ENCODE results near the gene SMNDC1.
"Not testable (repeated sequence)": the region's sequence is repeated elsewhere in the genome, so short reads cannot be mapped to it uniquely, and the experiment has no call there.

SMNDC1 gene

DNA sequence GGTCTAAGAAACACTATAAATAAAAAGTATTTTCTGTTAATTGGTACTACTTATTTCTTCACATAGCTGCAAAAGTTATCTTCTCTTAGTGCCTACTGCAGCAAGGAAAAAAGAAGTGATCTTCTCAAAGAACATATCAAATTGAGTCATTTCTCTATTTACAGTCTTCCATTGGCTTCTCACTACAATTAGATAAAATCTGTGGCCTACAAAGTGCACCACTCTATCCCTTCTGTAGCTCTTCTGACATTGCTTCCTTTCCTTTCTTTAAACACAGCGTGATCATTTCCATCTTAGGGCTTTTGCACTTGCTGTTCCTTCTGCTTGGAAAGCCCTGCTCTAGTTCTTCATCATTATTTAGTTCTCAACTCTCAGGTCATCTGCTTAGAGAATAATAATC, 52.6 kb downstream of the SMNDC1 start:
- DNase-seq (ENCODE audit: low read depth in 2 of 2), result no peak

GRCh38 chr10:110251392-110251791, 53.3 kb downstream of the SMNDC1 start:
- DNase-seq (ENCODE audit: low read depth in 2 of 2), result not testable (repeated sequence)

GRCh38 chr10:110249489-110249888, 55.2 kb downstream of the SMNDC1 start:
- DNase-seq (ENCODE audit: low read depth in 2 of 2), result not testable (repeated sequence)

DNA sequence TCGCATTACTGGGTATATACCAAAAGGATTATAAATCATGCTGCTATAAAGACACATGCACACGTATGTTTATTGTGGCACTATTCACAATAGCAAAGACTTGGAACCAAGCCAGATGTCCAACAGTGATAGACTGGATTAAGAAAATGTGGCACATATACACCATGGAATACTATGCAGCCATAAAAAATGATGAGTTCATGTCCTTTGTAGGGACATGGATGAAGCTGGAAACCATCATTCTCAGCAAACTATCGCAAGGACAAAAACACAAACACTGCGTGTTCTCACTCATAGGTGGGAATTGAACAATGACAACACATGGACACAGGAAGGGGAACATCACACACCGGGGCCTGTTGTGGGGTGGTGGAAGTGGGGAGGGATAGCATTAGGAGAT, 56.9 kb downstream of the SMNDC1 start:
- DNase-seq (ENCODE audit: low read depth in 2 of 2), result not testable (repeated sequence)

DNA sequence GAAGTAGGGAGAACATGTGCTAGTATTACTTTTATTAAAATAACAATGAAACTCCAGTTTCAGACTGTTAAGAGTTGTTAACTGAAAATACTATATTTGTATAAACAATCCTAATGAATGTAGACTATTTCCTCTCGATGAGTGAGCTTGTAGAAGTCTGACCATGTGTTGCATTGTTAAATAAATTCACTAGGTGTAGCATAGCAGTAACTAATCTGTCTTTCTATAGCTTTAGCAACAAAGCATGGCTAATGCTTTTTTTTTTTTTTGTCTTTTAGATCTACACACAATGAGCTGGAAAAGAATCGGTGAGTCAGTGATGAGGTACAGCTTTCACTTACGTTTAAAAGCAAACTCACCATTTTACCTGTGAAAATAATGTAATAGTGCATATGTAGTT, 60.2 kb downstream of the SMNDC1 start:
- no peak for DNase-seq (ENCODE audit: low read depth in 2 of 2)

DNA sequence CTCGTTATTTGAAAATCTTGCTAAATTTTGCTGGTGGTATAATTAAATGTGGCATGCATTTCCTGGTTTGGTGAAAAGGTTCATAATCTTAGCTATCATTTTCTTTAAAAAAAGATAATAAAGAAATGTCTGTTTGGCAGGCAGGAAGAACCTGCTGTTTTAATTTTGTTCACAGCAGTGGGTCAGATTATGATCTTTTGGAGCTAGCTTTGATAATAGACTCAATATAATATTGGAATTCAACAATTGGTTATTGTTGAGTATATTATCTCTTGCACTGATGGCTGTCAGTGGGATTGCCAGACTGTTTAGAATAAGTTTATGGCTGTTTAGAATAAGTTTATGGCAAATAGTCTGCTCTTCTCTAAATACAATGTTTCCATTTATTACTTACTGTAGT, 62.2 kb downstream of the SMNDC1 start:
- DNase-seq (ENCODE audit: low read depth in 2 of 2), result no peak

- DNase-seq (ENCODE audit: low read depth in 2 of 2), result no peak
These were observed 62.9 kb downstream of the SMNDC1 start for GRCh38 chr10:110241841-110242240.

GRCh38 chr10:110241407-110241806, 63.3 kb downstream of the SMNDC1 start:
- no peak for DNase-seq (ENCODE audit: low read depth in 2 of 2)

Measured in stimulated activated CD8-positive, alpha-beta memory T cell treated with anti-CD3 and anti-CD28 coated beads, Interleukin-2, amount 100 ng/mL, for 1 hour (primary cell).